Activated T-helper 17 cell treated with anti-CD3 and anti-CD28 coated beads, Interleukin-2, amount 50 U/mL, for 72 hours (primary cell): ENCODE results near the gene WDHD1. TPM values are rescaled to one million over a fixed set of nuclear protein-coding genes. Genes with fewer than 3 reads are reported as not detected.
A peak's percentile ranks its signal among the peaks of the same experiment; 100 is the strongest.
"Not testable (repeated sequence)": the region's sequence is repeated elsewhere in the genome, so short reads cannot be mapped to it uniquely, and the experiment has no call there.

Source experiments
- ATAC-seq: fragments of 150-1000 bp; cut with Tn5 transposase; replicated peaks from 2 replicates; pipeline ENCODE4 v1.10.0; 2021; ENCODE audit warnings: mild to moderate bottlenecking, moderate library complexity
- H3K27ac Mint-ChIP-seq: one replicate; pipeline ENCODE4 v1.8.0; 2022; ENCODE audit warnings: mixed read lengths
- H3K27me3 Mint-ChIP-seq: one replicate; pipeline ENCODE4 v1.8.0; 2022; ENCODE audit warnings: mixed read lengths
- H3K36me3 Mint-ChIP-seq: one replicate; pipeline ENCODE4 v1.8.0; 2022; ENCODE audit warnings: low read depth, mild to moderate bottlenecking, mixed read lengths
- H3K4me1 Mint-ChIP-seq: one replicate; pipeline ENCODE4 v1.8.0; 2022; ENCODE audit warnings: mixed read lengths
- H3K4me3 Mint-ChIP-seq: one replicate; pipeline ENCODE4 v1.8.0; 2022; ENCODE audit warnings: mild to moderate bottlenecking, mixed read lengths
- H3K9me3 Mint-ChIP-seq: one replicate; pipeline ENCODE4 v1.8.0; 2022; ENCODE audit warnings: mixed read lengths
- total RNA-seq, 2 donors: library from RNA; stranded (reverse); gene quantifications; one replicate each; pipeline ENCODE4 v1.2.3, GENCODE V29; 2022

WDHD1 gene
- total RNA-seq, 2 donors from 2014 or later, result 39.9 to 60.0 TPM

DNA sequence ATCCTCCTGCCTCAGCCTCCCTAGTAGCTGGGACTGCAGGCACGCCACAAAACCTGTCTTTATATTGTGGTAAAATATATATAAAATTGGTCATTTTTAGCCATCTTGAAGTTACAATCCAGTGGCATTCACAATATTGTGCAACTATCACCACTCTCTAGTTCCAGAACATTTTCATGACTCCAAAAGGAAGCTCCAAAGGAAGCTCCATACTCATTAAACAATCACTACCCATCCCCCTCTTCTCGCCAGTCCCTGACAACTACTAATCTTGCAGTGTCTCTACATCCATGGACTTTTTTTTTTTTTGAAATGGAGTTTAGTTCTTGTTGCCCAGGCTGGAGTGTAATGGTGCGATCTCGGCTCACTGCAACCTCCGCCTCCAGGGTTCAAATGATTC, 127.3 kb downstream of the WDHD1 start:
- no peak overlapping the region for H3K27ac Mint-ChIP-seq
- H3K27me3 Mint-ChIP-seq, result no peaks in the 10 kb centered on the region
- H3K4me3 Mint-ChIP-seq, result no peak overlapping the region
- H3K4me1 Mint-ChIP-seq, result peaks cover 20% of the 10 kb centered on the region
- no peak for ATAC-seq
- H3K9me3 Mint-ChIP-seq, result no peaks in the 10 kb centered on the region
- H3K36me3 Mint-ChIP-seq, result peaks cover 5% of the 10 kb centered on the region

DNA sequence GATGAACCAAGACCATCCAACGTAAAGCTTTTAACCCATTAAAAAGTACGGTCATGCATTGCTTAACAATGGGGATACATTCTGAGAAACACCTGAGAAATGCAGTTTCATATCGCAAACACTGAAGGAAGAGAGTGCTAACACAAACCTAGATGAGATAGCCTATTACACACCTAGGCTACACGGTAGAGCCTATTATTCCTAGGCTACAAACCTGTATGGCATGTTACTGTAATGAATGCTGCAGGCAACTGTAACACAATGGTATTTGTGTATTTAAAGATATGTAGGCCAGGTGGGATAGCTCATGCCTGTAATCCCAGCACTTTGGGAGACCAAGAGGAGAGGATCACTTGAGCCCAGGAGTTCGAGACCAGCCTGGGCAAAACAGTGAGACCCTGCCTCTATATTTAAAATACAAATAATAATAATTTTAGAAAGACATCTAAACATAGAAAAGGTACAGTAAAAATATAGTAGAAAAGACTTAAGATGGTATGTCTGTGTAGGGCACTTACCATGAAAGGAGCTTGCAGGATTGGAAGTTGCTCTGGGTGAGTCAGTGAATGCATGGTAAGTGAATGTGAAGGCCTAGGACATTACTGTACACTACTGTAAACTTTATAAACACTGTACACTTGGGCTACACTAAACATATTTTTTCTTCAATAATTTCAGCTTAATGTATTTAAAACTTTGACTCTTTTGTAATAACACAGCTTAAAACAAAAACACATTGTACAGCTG, 128.9 kb downstream of the WDHD1 start:
- ATAC-seq, H3K4me3 Mint-ChIP-seq, H3K9me3 Mint-ChIP-seq, H3K36me3 Mint-ChIP-seq, H3K27me3 Mint-ChIP-seq, H3K27ac Mint-ChIP-seq: not testable (repeated sequence)
- peaks cover 26% of the 10 kb centered on the region for H3K4me1 Mint-ChIP-seq

DNA sequence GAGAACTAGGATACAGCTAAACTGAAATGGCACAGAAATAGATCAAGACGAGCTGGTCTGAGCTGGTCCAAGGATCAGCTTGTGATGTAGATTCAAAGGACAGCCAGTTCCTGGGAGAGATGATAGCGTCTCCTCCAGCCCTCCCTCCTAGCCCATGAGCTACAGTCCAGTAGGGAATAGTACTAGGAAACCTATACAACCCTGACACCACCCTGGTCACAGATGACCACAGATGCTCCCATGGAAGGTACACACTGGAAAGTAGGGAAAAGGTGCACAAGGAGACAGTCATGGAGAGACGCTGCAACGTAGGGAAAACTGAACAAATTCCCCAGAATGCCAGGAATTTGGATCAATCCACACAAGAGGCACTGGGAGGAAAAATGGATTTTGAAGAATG, 131.2 kb downstream of the WDHD1 start:
- ATAC-seq, result no peak
- peak overlapping the region; percentile 70 for H3K27ac Mint-ChIP-seq
- H3K4me1 Mint-ChIP-seq, result peaks cover 28% of the 10 kb centered on the region
- H3K4me3 Mint-ChIP-seq, result peak overlapping the region; percentile 50
- H3K9me3 Mint-ChIP-seq, result no peaks in the 10 kb centered on the region
- H3K36me3 Mint-ChIP-seq, result peaks cover 5% of the 10 kb centered on the region
- no peaks in the 10 kb centered on the region for H3K27me3 Mint-ChIP-seq

DNA sequence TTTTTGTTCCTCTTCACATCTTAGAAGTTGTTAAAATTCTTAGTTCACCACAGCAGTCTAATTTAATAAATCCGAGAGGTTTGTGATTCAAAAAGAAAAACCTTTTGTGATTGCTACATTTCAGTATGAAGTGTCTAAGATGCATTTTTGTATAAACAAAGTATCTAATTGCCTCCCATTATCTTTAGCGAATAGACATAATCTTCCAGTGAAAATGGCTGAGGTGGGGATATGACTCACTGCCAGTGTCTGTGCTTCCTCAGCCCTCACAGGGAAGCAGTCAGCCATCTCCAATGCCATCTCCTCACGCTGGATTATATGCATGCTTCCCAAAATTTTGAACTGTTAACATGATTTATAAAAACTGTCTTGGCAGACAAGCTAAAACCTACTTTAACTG, 131.9 kb downstream of the WDHD1 start:
- peak; percentile 61 for ATAC-seq
- Mint-ChIP-seq H3K9me3 (no peaks in the 10 kb centered on the region), H3K27ac (peak overlapping the region; percentile 70), H3K4me3 (peak overlapping the region; percentile 50), H3K36me3 (no peaks in the 10 kb centered on the region), H3K4me1 (peaks cover 28% of the 10 kb centered on the region), H3K27me3 (no peaks in the 10 kb centered on the region)

DNA sequence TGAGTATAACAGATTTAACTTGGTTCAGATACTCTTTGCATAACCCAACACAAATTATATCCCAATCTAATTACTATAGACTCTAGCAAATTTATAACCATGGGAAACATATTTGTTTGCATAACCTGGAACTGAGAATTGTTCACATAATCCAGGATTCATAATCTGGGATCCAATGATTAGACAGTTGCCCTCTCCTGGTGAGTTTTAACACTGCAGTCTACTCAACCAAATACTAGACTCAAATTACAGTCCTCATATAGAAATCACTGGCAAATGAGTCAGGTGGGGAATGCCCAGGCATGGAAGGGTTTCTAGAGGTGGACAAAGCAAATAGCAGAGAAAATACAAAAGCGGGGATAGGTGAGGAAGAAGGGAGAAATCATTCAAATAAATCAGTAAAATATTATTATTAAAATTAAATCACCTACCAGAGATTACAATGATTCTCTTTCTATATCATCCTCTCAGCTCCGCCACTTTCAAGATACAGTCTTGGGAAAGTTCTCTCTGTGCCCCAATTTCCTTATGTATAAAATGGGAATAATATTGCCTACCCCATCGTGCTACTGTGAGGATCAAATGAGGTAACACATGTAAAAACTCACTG, 133.6 kb downstream of the WDHD1 start:
- H3K4me1 Mint-ChIP-seq, result peaks cover 36% of the 10 kb centered on the region
- H3K9me3 Mint-ChIP-seq, result no peaks in the 10 kb centered on the region
- peak; percentile 87 for ATAC-seq
- H3K27ac Mint-ChIP-seq, result no peak overlapping the region
- H3K36me3 Mint-ChIP-seq, result no peaks in the 10 kb centered on the region
- no peaks in the 10 kb centered on the region for H3K27me3 Mint-ChIP-seq
- no peak overlapping the region for H3K4me3 Mint-ChIP-seq

DNA sequence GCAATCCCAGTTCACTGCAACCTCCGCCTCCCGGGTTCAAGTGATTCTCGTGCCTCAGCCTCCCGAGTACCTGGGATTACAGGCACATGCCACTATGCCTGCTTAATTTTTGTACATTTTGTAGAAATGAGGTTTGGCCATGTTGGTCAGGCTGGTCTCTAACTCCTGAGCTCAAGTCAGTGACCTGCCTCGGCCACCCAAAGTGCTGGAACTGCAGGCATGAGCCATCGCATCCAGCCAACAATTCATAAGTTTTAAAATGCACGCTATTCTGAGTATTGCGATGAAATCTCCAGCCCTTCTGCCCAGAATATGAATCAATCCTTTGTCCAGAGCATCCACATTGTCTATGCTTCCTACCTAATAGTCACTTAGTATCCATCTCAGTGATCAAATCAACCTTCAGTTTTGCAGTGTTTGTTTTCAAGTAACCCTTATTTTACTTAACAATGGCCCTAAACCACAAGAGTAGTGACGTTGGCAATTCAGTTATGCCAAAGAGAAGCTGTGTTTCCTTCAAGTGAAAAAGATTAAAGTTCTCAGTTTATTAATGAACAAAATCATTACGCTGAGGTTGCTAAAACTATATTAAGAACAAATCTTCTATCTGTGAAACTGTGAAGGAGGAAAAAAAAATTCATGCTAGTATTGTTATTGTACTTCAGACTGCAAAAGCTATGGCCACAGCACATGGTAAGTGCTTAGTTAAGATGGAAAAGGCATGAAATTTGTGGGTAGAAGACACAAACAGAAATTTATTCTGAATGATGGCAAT, 135.2 kb downstream of the WDHD1 start:
- Mint-ChIP-seq H3K36me3 (no peaks in the 10 kb centered on the region), H3K4me3 (no peak overlapping the region), H3K27me3 (no peaks in the 10 kb centered on the region), H3K27ac (no peak overlapping the region), H3K9me3 (no peaks in the 10 kb centered on the region), H3K4me1 (peaks cover 37% of the 10 kb centered on the region)
- no peak for ATAC-seq

DNA sequence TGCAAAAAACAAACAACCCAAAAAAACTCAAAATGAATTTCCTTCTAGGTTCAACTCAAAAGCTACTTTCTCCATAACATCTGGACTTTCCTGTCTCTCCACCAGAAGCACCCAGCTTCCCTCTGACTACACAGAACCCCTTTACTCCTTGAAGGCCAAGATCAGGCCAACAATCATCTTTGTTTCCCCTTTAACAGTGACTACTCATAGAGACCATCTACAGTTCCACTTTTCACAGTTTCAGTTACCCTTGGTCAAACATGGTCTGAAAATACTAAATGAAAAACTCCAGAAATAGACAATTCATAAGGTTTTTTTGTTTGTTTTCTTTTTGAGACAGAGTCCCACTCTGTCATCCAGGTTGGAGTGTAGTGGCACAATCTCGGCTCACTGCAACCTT, 136.1 kb downstream of the WDHD1 start:
- H3K9me3 Mint-ChIP-seq, result no peaks in the 10 kb centered on the region
- H3K4me3 Mint-ChIP-seq, result no peak overlapping the region
- no peaks in the 10 kb centered on the region for H3K36me3 Mint-ChIP-seq
- H3K27ac Mint-ChIP-seq, result no peak overlapping the region
- no peaks in the 10 kb centered on the region for H3K27me3 Mint-ChIP-seq
- no peak for ATAC-seq
- H3K4me1 Mint-ChIP-seq, result peaks cover 35% of the 10 kb centered on the region

DNA sequence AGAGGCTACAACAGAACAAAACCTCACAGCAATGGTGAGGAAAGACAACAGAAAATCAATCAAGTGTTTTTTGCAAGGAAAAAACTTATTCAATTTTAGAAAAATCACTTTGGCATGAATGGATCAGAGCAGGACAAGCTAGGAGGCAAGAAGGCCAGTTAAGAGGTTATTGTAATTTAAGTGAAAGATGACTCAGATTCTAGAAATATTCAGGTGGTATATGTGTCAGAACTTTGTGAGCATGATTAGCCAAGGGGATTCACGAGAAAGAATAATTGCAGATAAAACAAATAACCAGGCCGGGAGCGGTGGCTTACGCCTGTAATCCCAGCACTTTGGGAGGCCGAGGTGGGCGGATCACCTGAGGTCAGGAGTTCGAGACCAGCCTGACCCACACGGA, 137.0 kb downstream of the WDHD1 start:
- peak; percentile 75 for ATAC-seq
- Mint-ChIP-seq H3K36me3 (no peaks in the 10 kb centered on the region), H3K4me1 (peaks cover 27% of the 10 kb centered on the region), H3K4me3 (peak overlapping the region; percentile 13), H3K27me3 (no peaks in the 10 kb centered on the region), H3K27ac (peak overlapping the region; percentile 7), H3K9me3 (no peaks in the 10 kb centered on the region)

Other genes with a start within 250 kb of the WDHD1 start
- 10 to 100 TPM; 23.7 to 36.3 TPM for gene GCH1, start 124.3 kb downstream of the WDHD1 start, total RNA-seq
- gene SOCS4, start 137 bp upstream of the WDHD1 start, total RNA-seq, result 10 to 100 TPM; 17.5 to 36.5 TPM
- gene MAPK1IP1L, start 24.5 kb upstream of the WDHD1 start, total RNA-seq, result 100 to 1,000 TPM; 106 to 114 TPM
- 100 to 1,000 TPM in 1 of 2 donors, 10 to 100 TPM in 1; 63.4 to 258 TPM for gene LGALS3, start 102.2 kb upstream of the WDHD1 start, total RNA-seq
- 100 to 1,000 TPM in 1 of 2 donors, 10 to 100 TPM in 1; 93.8 to 102 TPM for gene DLGAP5, start 164.5 kb upstream of the WDHD1 start, total RNA-seq
- gene FBXO34, start 244.3 kb upstream of the WDHD1 start, total RNA-seq, result 10 to 100 TPM; 16.3 to 30.1 TPM